A549 (cell line): Measurements from ENCODE around the gene RORB. TPM values are rescaled to one million over a fixed set of nuclear protein-coding genes. Genes with fewer than 3 reads are reported as not detected.

ENCODE experiments used
- ATAC-seq, 2 experiments: fragments of 200-7000 bp in 1 of 2; fragments of >200 bp in 1 of 2; cut with Nextera tagmentation in 1 of 2; cut with Tn5 transposase in 1 of 2; 3 replicates each; pipeline versions ENCODE4 v1.8.0 to v1.9.1; 2018 to 2020; ENCODE audit warnings: mild to moderate bottlenecking in 1 of 2, moderate library complexity in 1 of 2
- CTCF ChIA-PET: fragments of 300-600 bp; sonication (Branson Sonifier 250); formaldehyde crosslinking; extraction: SDS; loops from one replicate; lab custom pipeline; 2021; ENCODE audit warnings: antibody characterized with exemption, inconsistent platforms; lab: Yijun Ruan, JAX
- POLR2A ChIA-PET: fragments of 350-600 bp; formaldehyde crosslinking; extraction: SDS; loops from one replicate; lab custom pipeline; 2021; ENCODE audit warnings: antibody characterized with exemption, inconsistent platforms; lab: Yijun Ruan, JAX
- DNase-seq, 2 experiments: peaks; one replicate each; pipeline versions ENCODE4 v3.0.0 to v3.0.0-alpha.2; 2011 to 2016; ENCODE audit warnings: low read depth in 1 of 2, low spot score in 1 of 2
- FAIRE-seq: peaks from 2 replicates; lab custom pipeline; 2011; peaks lifted over from hg19 to GRCh38; lab: Jason Lieb, UNC
- H3K27ac ChIP-seq, 2 experiments: fragments of >200 bp; sonication (Bioruptor Twin); formaldehyde crosslinking; 3 replicates each; pipeline ENCODE4 v1.5.1; 2016 to 2017
- H3K4me1 ChIP-seq: fragments of >200 bp; sonication (Bioruptor Twin); formaldehyde crosslinking; 3 replicates; pipeline ENCODE4 v1.6.1; 2016
- H3K4me2 ChIP-seq: fragments of >200 bp; sonication (Bioruptor Twin); formaldehyde crosslinking; 3 replicates; pipeline ENCODE4 v1.6.1; 2016
- H3K4me3 ChIP-seq: fragments of >200 bp; sonication (Bioruptor Twin); formaldehyde crosslinking; 3 replicates; pipeline ENCODE4 v1.5.1; 2016
- H3K9me3 ChIP-seq: fragments of >200 bp; sonication (Bioruptor Twin); formaldehyde crosslinking; 3 replicates; pipeline ENCODE4 v1.6.1; 2016
- BHLHE40 ChIP-seq: IDR thresholded peaks from 2 replicates; pipeline ENCODE4 v1.6.1; 2012; ENCODE audit warnings: low read depth, low read length, inconsistent platforms
- CBX2 ChIP-seq: fragments of 200-600 bp; sonication (generic); IDR thresholded peaks from 2 replicates; pipeline ENCODE4 v1.6.1; 2016; ENCODE audit warnings: low read depth, mild to moderate bottlenecking, borderline replicate concordance
- CHD4 ChIP-seq: fragments of 200-600 bp; sonication (generic); IDR thresholded peaks from 2 replicates; pipeline ENCODE4 v1.6.1; 2016; ENCODE audit warnings: antibody characterized with exemption, mild to moderate bottlenecking, borderline replicate concordance
- FOSB ChIP-seq: fragments of 250-450 bp; sonication (Bioruptor Pico); IDR thresholded peaks from 2 replicates; pipeline ENCODE4 v1.5.0; 2020; ENCODE audit warnings: mild to moderate bottlenecking, moderate library complexity
- FOSL2 ChIP-seq, 2 experiments: fragments of 450-650 bp in 1 of 2; fragments of >200 bp in 1 of 2; sonication (Bioruptor Twin) in 1 of 2; formaldehyde crosslinking; IDR thresholded peaks; 2 replicates each; pipeline versions ENCODE4 v1.5.0 to v1.6.1; 2016 to 2020; ENCODE audit warnings: mild to moderate bottlenecking in 1 of 2, moderate library complexity in 1 of 2
- HOXB13 ChIP-seq: fragments of 250-450 bp; sonication (Bioruptor Pico); IDR thresholded peaks from 2 replicates; pipeline ENCODE4 v1.5.0; 2020; ENCODE audit warnings: low read depth, mild to moderate bottlenecking, moderate library complexity
- HOXB5 ChIP-seq: fragments of 250-450 bp; sonication (Bioruptor Pico); IDR thresholded peaks from 2 replicates; pipeline ENCODE4 v1.5.0; 2020; ENCODE audit warnings: mild to moderate bottlenecking, moderate library complexity
- MAZ ChIP-seq: fragments of 150-350 bp; IDR thresholded peaks from 2 replicates; pipeline ENCODE4 v1.6.1; 2014; ENCODE audit warnings: antibody characterized with exemption, low read depth, low read length, borderline replicate concordance
- NFE2L2 ChIP-seq: fragments of 150-350 bp; conservative IDR thresholded peaks from 2 replicates; pipeline ENCODE4 v1.6.1; 2014; ENCODE audit warnings: low read length
- NPAS2 ChIP-seq: fragments of 250-450 bp; sonication (Bioruptor Pico); IDR thresholded peaks from 2 replicates; pipeline ENCODE4 v1.8.0; 2022; ENCODE audit warnings: mild to moderate bottlenecking, moderate library complexity, borderline replicate concordance
- POLR2AphosphoS2 ChIP-seq: conservative IDR thresholded peaks from 2 replicates; pipeline ENCODE4 v1.6.1; 2012; ENCODE audit warnings: low read length, improper control_type of control experiment, inconsistent platforms
- RAD21 ChIP-seq, 2 experiments: fragments of >200 bp in 1 of 2; sonication (Bioruptor Twin) in 1 of 2; formaldehyde crosslinking in 1 of 2; IDR thresholded peaks in 1 of 2; conservative IDR thresholded peaks in 1 of 2; 2 replicates in 1 of 2; 3 replicates in 1 of 2; pipeline ENCODE4 v1.6.1; 2012 to 2018; ENCODE audit warnings: inconsistent platforms in 1 of 2
- RARB ChIP-seq: fragments of 250-450 bp; sonication (Bioruptor Pico); IDR thresholded peaks from 2 replicates; pipeline ENCODE4 v1.8.0; 2021; ENCODE audit warnings: mild to moderate bottlenecking, moderate library complexity
- RFX5 ChIP-seq: fragments of 450-650 bp; IDR thresholded peaks from 2 replicates; pipeline ENCODE4 v1.7.1; 2014; ENCODE audit warnings: antibody characterized with exemption, mild to moderate bottlenecking, moderate library complexity
- RNF2 ChIP-seq: fragments of 200-600 bp; sonication (generic); IDR thresholded peaks from 2 replicates; pipeline ENCODE4 v1.6.1; 2016; ENCODE audit warnings: low read depth, mild to moderate bottlenecking, antibody characterized with exemption, moderate library complexity, borderline replicate concordance
- SREBF2 ChIP-seq: fragments of 450-650 bp; IDR thresholded peaks from 2 replicates; pipeline ENCODE4 v1.6.1; 2014; ENCODE audit warnings: mild to moderate bottlenecking, moderate library complexity
- TFCP2L1 ChIP-seq: fragments of 250-450 bp; sonication (Bioruptor Pico); IDR thresholded peaks from 2 replicates; pipeline ENCODE4 v1.5.0; 2021; ENCODE audit warnings: mild to moderate bottlenecking
- ZNF302 ChIP-seq: fragments of 250-450 bp; sonication (Bioruptor Pico); IDR thresholded peaks from 2 replicates; pipeline ENCODE4 v1.9.0; 2021; ENCODE audit warnings: inconsistent platforms, mild to moderate bottlenecking, moderate library complexity
- WGBS: methylation state at CpG from one replicate; pipeline ENCODE4 v1.1.6; 2017; ENCODE audit errors: missing lambda C conversion rate; 5-methylcytosine and 5-hydroxymethylcytosine counted together
- polyA plus RNA-seq, 4 experiments: library from polyadenylated mRNA; depleted of rRNA in 3 of 4; stranded (reverse); fragments of >200 nt; fragmentation: RNase III in 1 of 4; extraction: RNeasy Plus Mini Kit Qiagen cat#74134 plus additional on column Dnase treatment in 1 of 4; gene quantifications; 2 replicates in 3 of 4; 3 replicates in 1 of 4; pipeline ENCODE4 v1.2.3, GENCODE V29; 2011 to 2017
- TF ChIP-seq, protein P1 (sequence below): fragments of >200 bp; sonication (Bioruptor Twin); formaldehyde crosslinking; IDR thresholded peaks from 3 replicates; pipeline ENCODE4 v1.5.1; 2016
- TF ChIP-seq, protein P2 (sequence below): fragments of >200 bp; sonication (Bioruptor Twin); formaldehyde crosslinking; IDR thresholded peaks from 3 replicates; pipeline ENCODE4 v1.6.1; 2016
- TF ChIP-seq, protein P3 (sequence below): IDR thresholded peaks from 2 replicates; pipeline ENCODE4 v1.6.1; 2012; ENCODE audit warnings: low read depth, borderline replicate concordance
- TF ChIP-seq, protein P4 (sequence below): fragments of 150-350 bp; IDR thresholded peaks from 2 replicates; pipeline ENCODE4 v1.6.1; 2014; ENCODE audit warnings: low read depth, mild to moderate bottlenecking, low read length
- TF ChIP-seq, protein P5 (sequence below): IDR thresholded peaks from 2 replicates; pipeline ENCODE4 v1.6.1; 2012
- TF ChIP-seq, protein P6 (sequence below): IDR thresholded peaks from 2 replicates; pipeline ENCODE4 v1.6.1; 2012

Gene RORB
- polyA plus RNA-seq, 2 of the 4 experiments (the other 2 are of a cell fraction) = not detected

DNA sequence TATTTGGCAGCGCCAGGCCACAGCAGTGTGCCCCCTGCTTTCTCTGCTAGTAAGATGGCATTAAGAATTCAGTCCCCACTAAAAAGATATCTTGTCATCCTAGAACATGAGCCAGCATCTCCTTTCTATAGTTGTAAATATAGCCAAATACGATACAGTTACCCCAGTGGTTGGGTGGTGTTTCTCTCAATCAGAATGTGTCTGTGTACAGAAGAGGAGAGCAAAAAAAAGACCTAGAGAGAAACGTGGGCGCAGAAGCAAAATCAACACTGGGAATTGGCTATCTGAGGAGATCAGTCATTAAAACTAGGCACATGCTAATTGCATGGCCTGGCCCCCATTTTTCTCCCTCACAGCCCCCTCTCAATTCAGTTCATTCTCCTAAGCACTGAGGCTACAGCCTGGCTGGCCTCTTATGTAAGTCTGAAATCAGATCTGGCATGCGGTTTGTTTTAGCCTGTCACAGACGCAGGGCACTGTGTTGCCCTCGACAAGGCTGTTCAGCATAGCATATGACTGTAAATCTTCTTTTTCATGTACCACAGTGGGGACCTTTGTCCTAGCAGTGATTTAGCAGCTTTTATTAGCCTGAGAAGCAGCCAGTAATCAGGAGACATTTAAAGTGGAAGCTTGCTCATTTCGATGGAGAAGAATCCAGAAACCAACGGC lies 57.8 kb downstream of the RORB start:
- TF ChIP-seq RARB (no peak), MAZ (no peak), RFX5 (no peak), ZNF302 (CRISPR knock-in tag) (no peak), BHLHE40 (no peak), TFCP2L1 (CRISPR knock-in tag) (no peak)
- TF ChIP-seq, protein P1, sequence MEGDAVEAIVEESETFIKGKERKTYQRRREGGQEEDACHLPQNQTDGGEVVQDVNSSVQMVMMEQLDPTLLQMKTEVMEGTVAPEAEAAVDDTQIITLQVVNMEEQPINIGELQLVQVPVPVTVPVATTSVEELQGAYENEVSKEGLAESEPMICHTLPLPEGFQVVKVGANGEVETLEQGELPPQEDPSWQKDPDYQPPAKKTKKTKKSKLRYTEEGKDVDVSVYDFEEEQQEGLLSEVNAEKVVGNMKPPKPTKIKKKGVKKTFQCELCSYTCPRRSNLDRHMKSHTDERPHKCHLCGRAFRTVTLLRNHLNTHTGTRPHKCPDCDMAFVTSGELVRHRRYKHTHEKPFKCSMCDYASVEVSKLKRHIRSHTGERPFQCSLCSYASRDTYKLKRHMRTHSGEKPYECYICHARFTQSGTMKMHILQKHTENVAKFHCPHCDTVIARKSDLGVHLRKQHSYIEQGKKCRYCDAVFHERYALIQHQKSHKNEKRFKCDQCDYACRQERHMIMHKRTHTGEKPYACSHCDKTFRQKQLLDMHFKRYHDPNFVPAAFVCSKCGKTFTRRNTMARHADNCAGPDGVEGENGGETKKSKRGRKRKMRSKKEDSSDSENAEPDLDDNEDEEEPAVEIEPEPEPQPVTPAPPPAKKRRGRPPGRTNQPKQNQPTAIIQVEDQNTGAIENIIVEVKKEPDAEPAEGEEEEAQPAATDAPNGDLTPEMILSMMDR = no peak
- TF ChIP-seq, protein P2, sequence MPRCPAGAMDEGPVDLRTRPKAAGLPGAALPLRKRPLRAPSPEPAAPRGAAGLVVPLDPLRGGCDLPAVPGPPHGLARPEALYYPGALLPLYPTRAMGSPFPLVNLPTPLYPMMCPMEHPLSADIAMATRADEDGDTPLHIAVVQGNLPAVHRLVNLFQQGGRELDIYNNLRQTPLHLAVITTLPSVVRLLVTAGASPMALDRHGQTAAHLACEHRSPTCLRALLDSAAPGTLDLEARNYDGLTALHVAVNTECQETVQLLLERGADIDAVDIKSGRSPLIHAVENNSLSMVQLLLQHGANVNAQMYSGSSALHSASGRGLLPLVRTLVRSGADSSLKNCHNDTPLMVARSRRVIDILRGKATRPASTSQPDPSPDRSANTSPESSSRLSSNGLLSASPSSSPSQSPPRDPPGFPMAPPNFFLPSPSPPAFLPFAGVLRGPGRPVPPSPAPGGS = no peak
- H3K4me3 ChIP-seq = no peak overlapping the region
- ChIA-PET POLR2A (no interaction called here), CTCF (no interaction called here)
- H3K4me1 ChIP-seq = no peaks in the 10 kb centered on the region
- H3K4me2 ChIP-seq = no peak overlapping the region
- 10% methylated on average over 9 of the region's 9 CpGs for WGBS
- FAIRE-seq = no peak
- no peak for DNase-seq
- H3K27ac ChIP-seq = no peak overlapping the region
- ATAC-seq = no peak
- H3K9me3 ChIP-seq = no peaks in the 10 kb centered on the region

DNA sequence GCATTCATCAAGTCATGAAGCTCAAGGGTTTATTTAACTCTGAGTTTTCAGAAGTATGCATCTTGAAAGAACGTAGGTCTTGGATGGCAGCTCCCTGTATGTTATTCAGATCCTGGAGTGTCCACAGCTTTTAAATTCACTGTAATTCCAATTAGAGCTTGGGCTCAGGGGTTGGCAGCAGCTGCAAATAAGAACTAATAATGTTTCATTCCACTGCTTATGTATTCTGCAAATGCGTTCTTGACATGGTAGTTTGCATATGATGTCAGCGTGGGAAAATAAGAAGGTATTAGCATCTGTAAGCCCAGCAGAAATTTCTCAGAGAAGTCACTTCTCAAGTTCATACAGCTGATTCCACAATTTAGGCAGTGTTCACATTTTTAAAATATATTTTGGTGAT lies 58.4 kb downstream of the RORB start:
- CTCF ChIA-PET = no interaction called here
- no peak overlapping the region for H3K27ac ChIP-seq
- H3K4me3 ChIP-seq = no peak overlapping the region
- ATAC-seq (no peak), DNase-seq (no peak), FAIRE-seq (no peak)
- POLR2A ChIA-PET = no interaction called here
- H3K4me2 ChIP-seq = no peak overlapping the region
- TF ChIP-seq HOXB5 = no peak
- TF ChIP-seq TFCP2L1 (CRISPR knock-in tag) = no peak
- no peak for TF ChIP-seq NFE2L2
- no peak for TF ChIP-seq HOXB13 (CRISPR knock-in tag)
- WGBS = 13% methylated on average over 3 of the region's 3 CpGs
- H3K9me3 ChIP-seq = no peaks in the 10 kb centered on the region
- no peaks in the 10 kb centered on the region for H3K4me1 ChIP-seq

DNA sequence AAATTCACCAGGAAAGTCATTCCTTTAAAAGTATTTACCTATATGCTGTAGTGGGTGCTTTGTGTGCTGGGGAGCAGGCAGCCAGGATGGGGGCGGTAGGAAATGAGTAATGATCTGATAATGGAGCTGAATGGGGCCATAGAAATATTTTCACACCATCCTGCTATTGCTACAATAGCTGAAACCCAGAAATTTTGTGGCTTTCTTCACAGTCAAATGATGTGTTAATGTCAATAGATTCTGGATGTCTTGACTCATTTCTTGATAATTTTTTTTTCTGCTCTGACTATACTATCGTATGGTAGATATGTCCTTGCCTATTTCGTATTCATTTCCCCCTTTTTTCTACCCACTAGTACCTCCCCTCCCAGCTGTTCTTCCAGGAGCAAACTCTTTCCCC lies 59.5 kb downstream of the RORB start:
- no peak for TF ChIP-seq RAD21 (conservative IDR thresholded peaks at IDR 0.05 in 1 of 2, IDR thresholded peaks at IDR 0.05 in 1 of 2)
- no peak for TF ChIP-seq SREBF2
- TF ChIP-seq, protein P3, sequence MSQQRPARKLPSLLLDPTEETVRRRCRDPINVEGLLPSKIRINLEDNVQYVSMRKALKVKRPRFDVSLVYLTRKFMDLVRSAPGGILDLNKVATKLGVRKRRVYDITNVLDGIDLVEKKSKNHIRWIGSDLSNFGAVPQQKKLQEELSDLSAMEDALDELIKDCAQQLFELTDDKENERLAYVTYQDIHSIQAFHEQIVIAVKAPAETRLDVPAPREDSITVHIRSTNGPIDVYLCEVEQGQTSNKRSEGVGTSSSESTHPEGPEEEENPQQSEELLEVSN = no peak
- no peak for TF ChIP-seq HOXB5
- TF ChIP-seq FOSL2 (IDR thresholded peaks at IDR 0.05) = no peak
- TF ChIP-seq FOSL2 (CRISPR knock-in tag; IDR thresholded peaks at IDR 0.05) = no peak
- no peak for TF ChIP-seq CBX2
- no peak for TF ChIP-seq POLR2AphosphoS2
- TF ChIP-seq, protein P4, sequence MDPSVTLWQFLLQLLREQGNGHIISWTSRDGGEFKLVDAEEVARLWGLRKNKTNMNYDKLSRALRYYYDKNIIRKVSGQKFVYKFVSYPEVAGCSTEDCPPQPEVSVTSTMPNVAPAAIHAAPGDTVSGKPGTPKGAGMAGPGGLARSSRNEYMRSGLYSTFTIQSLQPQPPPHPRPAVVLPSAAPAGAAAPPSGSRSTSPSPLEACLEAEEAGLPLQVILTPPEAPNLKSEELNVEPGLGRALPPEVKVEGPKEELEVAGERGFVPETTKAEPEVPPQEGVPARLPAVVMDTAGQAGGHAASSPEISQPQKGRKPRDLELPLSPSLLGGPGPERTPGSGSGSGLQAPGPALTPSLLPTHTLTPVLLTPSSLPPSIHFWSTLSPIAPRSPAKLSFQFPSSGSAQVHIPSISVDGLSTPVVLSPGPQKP = no peak
- TF ChIP-seq, protein P2 = no peak
- no peak for TF ChIP-seq NPAS2 (CRISPR knock-in tag)
- TF ChIP-seq RNF2 = no peak
- TF ChIP-seq, protein P5, sequence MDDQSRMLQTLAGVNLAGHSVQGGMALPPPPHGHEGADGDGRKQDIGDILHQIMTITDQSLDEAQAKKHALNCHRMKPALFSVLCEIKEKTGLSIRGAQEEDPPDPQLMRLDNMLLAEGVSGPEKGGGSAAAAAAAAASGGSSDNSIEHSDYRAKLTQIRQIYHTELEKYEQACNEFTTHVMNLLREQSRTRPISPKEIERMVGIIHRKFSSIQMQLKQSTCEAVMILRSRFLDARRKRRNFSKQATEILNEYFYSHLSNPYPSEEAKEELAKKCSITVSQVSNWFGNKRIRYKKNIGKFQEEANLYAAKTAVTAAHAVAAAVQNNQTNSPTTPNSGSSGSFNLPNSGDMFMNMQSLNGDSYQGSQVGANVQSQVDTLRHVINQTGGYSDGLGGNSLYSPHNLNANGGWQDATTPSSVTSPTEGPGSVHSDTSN = no peak
- no peak for TF ChIP-seq FOSB (CRISPR knock-in tag)
- TF ChIP-seq, protein P6, sequence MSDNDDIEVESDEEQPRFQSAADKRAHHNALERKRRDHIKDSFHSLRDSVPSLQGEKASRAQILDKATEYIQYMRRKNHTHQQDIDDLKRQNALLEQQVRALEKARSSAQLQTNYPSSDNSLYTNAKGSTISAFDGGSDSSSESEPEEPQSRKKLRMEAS = no peak
- no peak for TF ChIP-seq RARB
- TF ChIP-seq CHD4 = no peak
- ChIA-PET POLR2A (no interaction called here), CTCF (no interaction called here)
- ATAC-seq (no peak), DNase-seq (no peak), FAIRE-seq (no peak)
- no peak overlapping the region for H3K4me2 ChIP-seq
- H3K9me3 ChIP-seq = no peaks in the 10 kb centered on the region
- WGBS = 0% methylated on average over 3 of the region's 3 CpGs
- no peak overlapping the region for H3K4me3 ChIP-seq
- no peaks in the 10 kb centered on the region for H3K4me1 ChIP-seq
- H3K27ac ChIP-seq = no peak overlapping the region
